ENCODE measurements around the gene DNAJC11.

The DNAJC11 gene

GRCh38 chr1:6623269-6623965 lies 78.2 kb downstream of the DNAJC11 start:
- H2AFZ ChIP-seq (ENCODE audit: low read depth, low read length), result no peak overlapping the region
- peaks cover 4% of the 10 kb centered on the region; the same call in 1 of the 2 replicates for H4K20me1 ChIP-seq (ENCODE audit: insufficient read depth, low read length)
- peaks cover 19% of the 10 kb centered on the region for H3K36me3 ChIP-seq (replicated peaks; ENCODE audit: low read depth, low read length)
- no peaks in the 10 kb centered on the region for H3K27me3 ChIP-seq (ENCODE audit: low read depth, low read length)
- H3K4me2 ChIP-seq (ENCODE audit: low read length), result no peak overlapping the region
- H3K9me3 ChIP-seq (ENCODE audit: insufficient read depth, low read length), result no peaks in the 10 kb centered on the region
- no peak overlapping the region for H3K9ac ChIP-seq (ENCODE audit: low read length)
- H3K79me2 ChIP-seq (ENCODE audit: low read length), result peaks cover 25% of the 10 kb centered on the region
- H3K4me1 ChIP-seq (ENCODE audit: low read length), result peaks cover 9% of the 10 kb centered on the region; the same call in 1 of the 2 replicates
- TF ChIP-seq CTCF (IDR thresholded peaks at IDR 0.05; ENCODE audit: low read depth, low read length) (no peak), EZH2phosphoT487 (IDR thresholded peaks at IDR 0.05; ENCODE audit: low read depth) (no peak)
- no peak overlapping the region for H3K27ac ChIP-seq (ENCODE audit: low read length)
- H3K4me3 ChIP-seq (ENCODE audit: low read length), result no peak overlapping the region

- Histone ChIP-seq H3K79me2 (ENCODE audit: low read length) (peaks cover 24% of the 10 kb centered on the region), H3K9ac (ENCODE audit: low read length) (no peak overlapping the region), H3K27ac (ENCODE audit: low read length) (no peak overlapping the region), H3K36me3 (replicated peaks; ENCODE audit: low read depth, low read length) (peaks cover 22% of the 10 kb centered on the region), H4K20me1 (ENCODE audit: insufficient read depth, low read length) (peaks cover 8% of the 10 kb centered on the region), H2AFZ (ENCODE audit: low read depth, low read length) (no peak overlapping the region), H3K9me3 (ENCODE audit: insufficient read depth, low read length) (no peaks in the 10 kb centered on the region), H3K4me3 (ENCODE audit: low read length) (no peak overlapping the region), H3K4me1 (ENCODE audit: low read length) (peaks cover 9% of the 10 kb centered on the region; the same call in 1 of the 2 replicates), H3K4me2 (ENCODE audit: low read length) (no peak overlapping the region), H3K27me3 (ENCODE audit: low read depth, low read length) (no peaks in the 10 kb centered on the region)
- no peak for TF ChIP-seq EZH2phosphoT487 (IDR thresholded peaks at IDR 0.05; ENCODE audit: low read depth)
- TF ChIP-seq CTCF (IDR thresholded peaks at IDR 0.05; ENCODE audit: low read depth, low read length), result no peak
These were observed 79.0 kb downstream of the DNAJC11 start for GRCh38 chr1:6622396-6623152.

GRCh38 chr1:6621429-6622391 lies 79.9 kb downstream of the DNAJC11 start:
- no peak overlapping the region for H3K27ac ChIP-seq (ENCODE audit: low read length)
- H4K20me1 ChIP-seq (ENCODE audit: insufficient read depth, low read length), result peaks cover 13% of the 10 kb centered on the region
- peaks cover 9% of the 10 kb centered on the region; the same call in 1 of the 2 replicates for H3K4me1 ChIP-seq (ENCODE audit: low read length)
- peaks cover 20% of the 10 kb centered on the region for H3K36me3 ChIP-seq (replicated peaks; ENCODE audit: low read depth, low read length)
- TF ChIP-seq EZH2phosphoT487 (IDR thresholded peaks at IDR 0.05; ENCODE audit: low read depth) (no peak), CTCF (IDR thresholded peaks at IDR 0.05; ENCODE audit: low read depth, low read length) (no peak)
- H3K4me2 ChIP-seq (ENCODE audit: low read length), result no peak overlapping the region
- H3K9ac ChIP-seq (ENCODE audit: low read length), result no peak overlapping the region
- H3K79me2 ChIP-seq (ENCODE audit: low read length), result peaks cover 27% of the 10 kb centered on the region
- H2AFZ ChIP-seq (ENCODE audit: low read depth, low read length), result no peak overlapping the region
- H3K4me3 ChIP-seq (ENCODE audit: low read length), result no peak overlapping the region
- H3K9me3 ChIP-seq (ENCODE audit: insufficient read depth, low read length), result no peaks in the 10 kb centered on the region
- H3K27me3 ChIP-seq (ENCODE audit: low read depth, low read length), result no peaks in the 10 kb centered on the region
